Astrocyte (in vitro differentiated cells and primary cell): ENCODE data around the gene ELF1. TPM values are rescaled to one million over a fixed set of nuclear protein-coding genes. Genes with fewer than 3 reads are reported as not detected.
"Not testable (repeated sequence)": the region's sequence is repeated elsewhere in the genome, so short reads cannot be mapped to it uniquely, and the experiment has no call there.

Experiments
- DNase-seq: peaks from one replicate; pipeline ENCODE4 v3.0.0-alpha.2; 2010; ENCODE audit warnings: low read depth
- FAIRE-seq: peaks from 2 replicates; lab custom pipeline; 2011; peaks lifted over from hg19 to GRCh38; lab: Jason Lieb, UNC
- H2AFZ ChIP-seq: 2 replicates; pipeline ENCODE4 v1.6.0; 2012; ENCODE audit warnings: low read depth, low read length, inconsistent platforms
- H3K27ac ChIP-seq: 2 replicates; pipeline ENCODE4 v1.5.1; 2011; ENCODE audit warnings: low read depth, low read length, inconsistent platforms
- H3K27me3 ChIP-seq: 2 replicates; pipeline ENCODE4 v1.6.0; 2011; ENCODE audit warnings: low read length, inconsistent platforms; ENCODE audit not compliant: insufficient read depth
- H3K36me3 ChIP-seq: 2 replicates; pipeline ENCODE4 v1.5.1; 2011; ENCODE audit warnings: low read length, inconsistent platforms; ENCODE audit not compliant: insufficient read depth
- H3K4me1 ChIP-seq: 2 replicates; pipeline ENCODE4 v1.5.1; 2011; ENCODE audit warnings: low read length, inconsistent platforms; ENCODE audit not compliant: insufficient read depth
- H3K4me2 ChIP-seq: 2 replicates; pipeline ENCODE4 v1.6.0; 2012; ENCODE audit warnings: low read length, inconsistent platforms
- H3K4me3 ChIP-seq: 2 replicates; pipeline ENCODE4 v1.5.1; 2011; ENCODE audit warnings: low read depth, mild to moderate bottlenecking, low read length, inconsistent platforms; ENCODE audit not compliant: insufficient read depth
- H3K79me2 ChIP-seq: 2 replicates; pipeline ENCODE4 v1.6.0; 2012; ENCODE audit warnings: mild to moderate bottlenecking, low read length, inconsistent platforms; ENCODE audit not compliant: insufficient read depth
- H3K9ac ChIP-seq: 2 replicates; pipeline ENCODE4 v1.6.0; 2012; ENCODE audit warnings: mild to moderate bottlenecking, low read length, inconsistent platforms
- H3K9me3 ChIP-seq: 2 replicates; pipeline ENCODE4 v1.5.1; 2012; ENCODE audit warnings: low read depth, mild to moderate bottlenecking, low read length, inconsistent platforms; ENCODE audit not compliant: insufficient read depth
- H4K20me1 ChIP-seq: 2 replicates; pipeline ENCODE4 v1.6.0; 2012; ENCODE audit warnings: low read length, inconsistent platforms; ENCODE audit not compliant: insufficient read depth
- H3K27ac Mint-ChIP-seq: one replicate; pipeline ENCODE4 v1.8.0; 2021; ENCODE audit warnings: mild to moderate bottlenecking, mixed read lengths; ENCODE audit not compliant: unreplicated experiment
- H3K27me3 Mint-ChIP-seq: one replicate; pipeline ENCODE4 v1.8.0; 2021; ENCODE audit warnings: low read depth, mixed read lengths; ENCODE audit not compliant: unreplicated experiment
- H3K36me3 Mint-ChIP-seq: one replicate; pipeline ENCODE4 v1.8.0; 2021; ENCODE audit warnings: low read depth, mixed read lengths; ENCODE audit not compliant: unreplicated experiment
- H3K4me1 Mint-ChIP-seq: one replicate; pipeline ENCODE4 v1.8.0; 2021; ENCODE audit warnings: low read depth, mixed read lengths; ENCODE audit not compliant: unreplicated experiment
- H3K4me3 Mint-ChIP-seq: one replicate; pipeline ENCODE4 v1.8.0; 2021; ENCODE audit warnings: mild to moderate bottlenecking, moderate library complexity, mixed read lengths; ENCODE audit not compliant: unreplicated experiment
- H3K9me3 Mint-ChIP-seq: one replicate; pipeline ENCODE4 v1.8.0; 2021; ENCODE audit warnings: mild to moderate bottlenecking, mixed read lengths; ENCODE audit not compliant: unreplicated experiment
- CTCF ChIP-seq: IDR thresholded peaks from 2 replicates; pipeline ENCODE4 v1.5.1; 2011; ENCODE audit warnings: low read depth, mild to moderate bottlenecking, inconsistent platforms, low read length, moderate library complexity; ENCODE audit not compliant: insufficient read depth
- EZH2 ChIP-seq: IDR thresholded peaks from 2 replicates; pipeline ENCODE4 v1.6.1; 2012; ENCODE audit warnings: mild to moderate bottlenecking, low read length, inconsistent platforms; ENCODE audit not compliant: insufficient read depth
- total RNA-seq: library from RNA; stranded (reverse); gene quantifications from 2 replicates; pipeline ENCODE4 v1.2.1, GENCODE V29; 2021

ELF1 gene
- total RNA-seq, 1 donor from 2014 or later = 75.1 TPM

GRCh38 chr13:40897053-40897452 lies 122.1 kb downstream of the ELF1 start:
- Histone ChIP-seq H3K4me3 (no peak overlapping the region), H4K20me1 (no peaks in the 10 kb centered on the region), H3K36me3 (no peaks in the 10 kb centered on the region), H3K9ac (no peak overlapping the region), H3K79me2 (no peaks in the 10 kb centered on the region), H3K4me1 (no peaks in the 10 kb centered on the region), H3K27me3 (no peaks in the 10 kb centered on the region), H3K27ac (no peak overlapping the region), H3K4me2 (no peak overlapping the region), H3K9me3 (no peaks in the 10 kb centered on the region), H2AFZ (no peak overlapping the region)
- peaks cover 3% of the 10 kb centered on the region for H3K9me3 Mint-ChIP-seq
- H3K27ac Mint-ChIP-seq = no peak overlapping the region
- FAIRE-seq = peak; percentile 86
- no peak for DNase-seq
- no peak overlapping the region for H3K4me3 Mint-ChIP-seq
- H3K27me3 Mint-ChIP-seq = no peaks in the 10 kb centered on the region
- no peaks in the 10 kb centered on the region for H3K36me3 Mint-ChIP-seq
- H3K4me1 Mint-ChIP-seq = no peaks in the 10 kb centered on the region
- no peak for TF ChIP-seq CTCF
- TF ChIP-seq EZH2 = no peak

- Histone ChIP-seq H3K4me2 (no peak overlapping the region), H3K79me2 (no peaks in the 10 kb centered on the region), H3K9me3 (no peaks in the 10 kb centered on the region), H2AFZ (no peak overlapping the region), H3K4me3 (no peak overlapping the region), H3K4me1 (no peaks in the 10 kb centered on the region), H3K27ac (no peak overlapping the region), H3K9ac (no peak overlapping the region), H3K36me3 (no peaks in the 10 kb centered on the region), H4K20me1 (no peaks in the 10 kb centered on the region), H3K27me3 (no peaks in the 10 kb centered on the region)
- H3K4me3 Mint-ChIP-seq = no peak overlapping the region
- no peak for FAIRE-seq
- no peaks in the 10 kb centered on the region for H3K27me3 Mint-ChIP-seq
- DNase-seq = no peak
- H3K9me3 Mint-ChIP-seq = peaks cover 7% of the 10 kb centered on the region
- H3K4me1 Mint-ChIP-seq = no peaks in the 10 kb centered on the region
- no peak overlapping the region for H3K27ac Mint-ChIP-seq
- no peak for TF ChIP-seq CTCF
- no peak for TF ChIP-seq EZH2
- peaks cover 4% of the 10 kb centered on the region for H3K36me3 Mint-ChIP-seq
Observed at GRCh38 chr13:40895227-40896184, 123.6 kb downstream of the ELF1 start.

GRCh38 chr13:40893573-40893972 lies 125.5 kb downstream of the ELF1 start:
- not testable (repeated sequence) for H3K4me3 ChIP-seq, H3K4me1 ChIP-seq, H3K36me3 Mint-ChIP-seq, H3K27me3 ChIP-seq, H3K9me3 ChIP-seq, H3K4me3 Mint-ChIP-seq, H3K79me2 ChIP-seq, H3K4me2 ChIP-seq, H2AFZ ChIP-seq, H3K27ac Mint-ChIP-seq, FAIRE-seq, H3K4me1 Mint-ChIP-seq, H4K20me1 ChIP-seq, H3K36me3 ChIP-seq, H3K27ac ChIP-seq, H3K27me3 Mint-ChIP-seq, H3K9ac ChIP-seq, DNase-seq
- H3K9me3 Mint-ChIP-seq = peaks cover 14% of the 10 kb centered on the region
